K562 (cell line): ENCODE data around the gene TBATA. TPM values are rescaled to one million over a fixed set of nuclear protein-coding genes. Genes with fewer than 3 reads are reported as not detected.
A peak's percentile ranks its signal among the peaks of the same experiment; 100 is the strongest.

Experiments
- BACH1 ChIP-seq: fragments of 200-800 bp; sonication (Bioruptor generic); IDR thresholded peaks from 2 replicates; pipeline ENCODE4 v1.6.1; 2016; ENCODE audit warnings: missing genetic modification characterization, missing compliant biosample characterization
- C11orf30 ChIP-seq: fragments of 450-650 bp; IDR thresholded peaks from 2 replicates; pipeline ENCODE4 v1.6.1; 2016; ENCODE audit warnings: low read depth, mild to moderate bottlenecking
- CEBPB ChIP-seq: fragments of 450-650 bp; IDR thresholded peaks from 2 replicates; pipeline ENCODE4 v1.6.1; 2016; ENCODE audit warnings: missing genetic modification characterization, missing compliant biosample characterization
- EZH2 ChIP-seq: IDR thresholded peaks from 2 replicates; pipeline ENCODE4 v1.6.1; 2012; ENCODE audit warnings: low read depth, mild to moderate bottlenecking, inconsistent platforms, low read length, borderline replicate concordance
- HLTF ChIP-seq: fragments of 450-650 bp; IDR thresholded peaks from 2 replicates; pipeline ENCODE4 v1.6.1; 2016
- HOXB6 ChIP-seq: fragments of 250-450 bp; sonication (Bioruptor Pico); IDR thresholded peaks from 2 replicates; pipeline ENCODE4 v1.5.1; 2022; ENCODE audit warnings: mild to moderate bottlenecking, borderline replicate concordance
- ID3 ChIP-seq, 2 experiments: fragments of 250-450 bp in 1 of 2; fragments of 450-650 bp in 1 of 2; sonication (Bioruptor Pico) in 1 of 2; IDR thresholded peaks; 2 replicates each; pipeline versions ENCODE4 v1.6.1 to v1.8.0; 2016 to 2021; ENCODE audit warnings: mild to moderate bottlenecking in 2 of 2, moderate library complexity in 2 of 2, missing compliant biosample characterization in 1 of 2, missing genetic modification characterization in 1 of 2
- KAT2B ChIP-seq: IDR thresholded peaks from one replicate; pipeline ENCODE4 v1.6.1; 2012; ENCODE audit warnings: low read depth, mild to moderate bottlenecking, control low read depth, inconsistent platforms, low read length, moderate library complexity
- SMARCA4 ChIP-seq: fragments of 450-650 bp; IDR thresholded peaks from 2 replicates; pipeline ENCODE4 v1.6.1; 2016
- SMARCE1 ChIP-seq: fragments of 450-650 bp; IDR thresholded peaks from 2 replicates; pipeline ENCODE4 v1.7.1; 2016; ENCODE audit warnings: mild to moderate bottlenecking
- SOX6 ChIP-seq: fragments of 450-650 bp; IDR thresholded peaks from 2 replicates; pipeline ENCODE4 v1.6.1; 2014; ENCODE audit warnings: mild to moderate bottlenecking
- SREBF2 ChIP-seq: sonication (generic); formaldehyde crosslinking; IDR thresholded peaks from 2 replicates; pipeline ENCODE4 v1.4.0; 2020; ENCODE audit warnings: mild to moderate bottlenecking, missing genetic modification reagents
- SRSF7 ChIP-seq: fragments of 200-400 bp; formaldehyde crosslinking; optimal IDR thresholded peaks from 2 replicates; pipeline ENCODE3; 2017; ENCODE audit warnings: mild to moderate bottlenecking, low read depth, low read length
- ZBTB33 ChIP-seq: sonication (generic); formaldehyde crosslinking; IDR thresholded peaks from 2 replicates; pipeline ENCODE4 v1.8.1; 2023; ENCODE audit warnings: mild to moderate bottlenecking, missing genetic modification reagents
- ZFP36 ChIP-seq: fragments of 150-350 bp; IDR thresholded peaks from 2 replicates; pipeline ENCODE4 v1.6.1; 2018; ENCODE audit warnings: low read length, low read depth; ENCODE audit not compliant: partially characterized antibody
- ZKSCAN8 ChIP-seq: fragments of 200-800 bp; sonication (Bioruptor generic); IDR thresholded peaks from 2 replicates; pipeline ENCODE4 v1.6.1; 2016; ENCODE audit warnings: missing genetic modification characterization, missing compliant biosample characterization
- ZNF274 ChIP-seq: IDR thresholded peaks from 2 replicates; pipeline ENCODE4 v1.6.1; 2011; ENCODE audit warnings: low read depth, mild to moderate bottlenecking, low read length, moderate library complexity, borderline replicate concordance
- ZNF280A ChIP-seq: fragments of 450-650 bp; IDR thresholded peaks from 2 replicates; pipeline ENCODE4 v1.6.1; 2018; ENCODE audit warnings: mild to moderate bottlenecking, low read depth; ENCODE audit not compliant: partially characterized antibody
- ZNF316 ChIP-seq: fragments of 450-650 bp; IDR thresholded peaks from 2 replicates; pipeline ENCODE4 v1.6.1; 2016
- ZNF347 ChIP-seq: fragments of 450-650 bp; formaldehyde crosslinking; IDR thresholded peaks from 2 replicates; pipeline ENCODE4 v1.4.0; 2020; ENCODE audit warnings: low read depth, mild to moderate bottlenecking, moderate library complexity
- ZNF436 ChIP-seq: fragments of 250-450, 450-650 bp; sonication (Bioruptor Pico); formaldehyde crosslinking; IDR thresholded peaks from 2 replicates; pipeline ENCODE4 v1.7.0; 2020; ENCODE audit warnings: mild to moderate bottlenecking
- ZNF639 ChIP-seq, 2 experiments: fragments of 200-800 bp in 1 of 2; sonication (Bioruptor generic) in 1 of 2; sonication (generic) in 1 of 2; formaldehyde crosslinking in 1 of 2; IDR thresholded peaks in 1 of 2; conservative IDR thresholded peaks in 1 of 2; 2 replicates each; pipeline versions ENCODE4 v1.5.0 to v1.6.1; 2016 to 2020; ENCODE audit warnings: missing compliant biosample characterization in 1 of 2, missing genetic modification characterization in 1 of 2, missing genetic modification reagents in 1 of 2
- ZNF717 ChIP-seq: fragments of 250-450 bp; sonication (Bioruptor Pico); IDR thresholded peaks from 2 replicates; pipeline ENCODE4 v1.5.0; 2021
- polyA plus RNA-seq, 8 experiments: library from polyadenylated mRNA; depleted of rRNA in 4 of 8; stranded (reverse) in 5 of 8; unstranded in 3 of 8; fragments of >200 nt; fragmentation: Nextera tagmentation in 2 of 8; fragmentation: Illumina TruSeq in 1 of 8; extraction: Ambion mirVana in 2 of 8; extraction: Trizol in 1 of 8; gene quantifications; 2 replicates each; pipeline versions ENCODE4 v1.2.1 to v1.2.3, GENCODE V29; 2011 to 2014; ENCODE audit warnings: inconsistent platforms in 1 of 8, missing spikeins in 1 of 8
- total RNA-seq, 7 experiments: library from RNA; depleted of rRNA in 6 of 7; stranded (reverse); fragments of >200 nt in 6 of 7; fragmentation: Illumina TruSeq in 2 of 7; extraction: Trizol in 2 of 7; gene quantifications; 2 replicates each; pipeline versions ENCODE4 v1.2.1 to v1.2.3, GENCODE V29; 2011 to 2021; ENCODE audit warnings: low replicate concordance in 1 of 7

Gene TBATA
- total and polyA plus RNA-seq, 9 of the 15 experiments (the other 6 are each of a cell fraction or from before 2014, with no cell fraction given), result not detected

GRCh38 chr10:70742537-70743429 lies 42.4 kb downstream of the TBATA start (continued):
- TF ChIP-seq BACH1, result no peak; the same call in none of the 2 replicates
- TF ChIP-seq ZNF280A, result no peak
- TF ChIP-seq ZNF436 (CRISPR knock-in tag), result no peak
- peak; percentile 70 for TF ChIP-seq SMARCE1
- TF ChIP-seq ZBTB33 (CRISPR knock-in tag), result peak; percentile 27; the same call in 1 of the 2 replicates
- peak; percentile 59; the same call in 1 of the 2 replicates for TF ChIP-seq SOX6
- peak; percentile 6; the same call in 1 of the 2 replicates for TF ChIP-seq CEBPB
- peak; percentile 65; the same call in 1 of the 2 replicates for TF ChIP-seq SMARCA4
- no peak for TF ChIP-seq EZH2
- TF ChIP-seq C11orf30, result peak; percentile 68; the same call in 1 of the 2 replicates
- TF ChIP-seq HLTF, result no peak
- TF ChIP-seq SRSF7, result no peak
- TF ChIP-seq ZKSCAN8 (CRISPR knock-in tag), result peak; percentile 64; the same call in 1 of the 2 replicates
- TF ChIP-seq ZNF316, result peak; percentile 80
- TF ChIP-seq ZNF274, result no peak
- no peak for TF ChIP-seq HOXB6
- peak; percentile 66 for TF ChIP-seq ZFP36
- TF ChIP-seq ZNF347 (CRISPR knock-in tag), result no peak
- no peak for TF ChIP-seq ID3 (CRISPR knock-in tag; IDR thresholded peaks at IDR 0.05)
- peak; percentile 64 for TF ChIP-seq ID3 (tag; IDR thresholded peaks at IDR 0.05)
- no peak for TF ChIP-seq KAT2B
- TF ChIP-seq ZNF717, result no peak
- TF ChIP-seq SREBF2 (CRISPR knock-in tag), result no peak
- 0 out of 4 replicates have a peak, but pooled peaks of 1 of the 2 experiments have one; percentile 50 for TF ChIP-seq ZNF639 (CRISPR knock-in tag; conservative IDR thresholded peaks at IDR 0.05 in 1 of 2, IDR thresholded peaks at IDR 0.05 in 1 of 2)
